T-helper 1 cell treated with Interleukin-12 subunit alpha and Interleukin-12 subunit beta and Interleukin-4 antibody, amounts not matched to agents 30 ng/mL and 1 ng/mL, for 36 hours (primary cell): Measurements from ENCODE around the gene CHID1. TPM values are rescaled to one million over a fixed set of nuclear protein-coding genes. Genes with fewer than 3 reads are reported as not detected.

Source experiments
- intact Hi-C: fragments of 100-400 bp; cut with micrococcal nuclease; formaldehyde crosslinking; loops from one replicate; pipeline ENCODE4 v1.15.1; 2024
- total RNA-seq: library from RNA; stranded (reverse); gene quantifications from 2 replicates; pipeline ENCODE4 v1.2.3, GENCODE V29; 2022

The CHID1 gene
- total RNA-seq, 1 donor from 2014 or later = 53.4 TPM

- intact Hi-C loops = no loop called here
Observed at GRCh38 chr11:865462-866430, 44.9 kb downstream of the CHID1 start.

- intact Hi-C loops = no loop called here
Observed at GRCh38 chr11:864898-865297, 45.7 kb downstream of the CHID1 start.

- intact Hi-C loops = no loop called here
Observed at GRCh38 chr11:863910-864827, 46.4 kb downstream of the CHID1 start.

- intact Hi-C loops = no loop called here
Observed at GRCh38 chr11:863023-863909, 47.3 kb downstream of the CHID1 start.

GRCh38 chr11:862696-863022, 48.0 kb downstream of the CHID1 start:
- intact Hi-C loops = no loop called here

- intact Hi-C loops = no loop called here
Observed at GRCh38 chr11:862081-862661, 48.4 kb downstream of the CHID1 start.

GRCh38 chr11:861105-861479, 49.5 kb downstream of the CHID1 start:
- intact Hi-C loops = no loop called here

- intact Hi-C loops = no loop called here
Observed at GRCh38 chr11:860234-861104, 50.1 kb downstream of the CHID1 start.

- intact Hi-C loops = no loop called here
Observed at GRCh38 chr11:859394-860131, 51.0 kb downstream of the CHID1 start.

GRCh38 chr11:858762-859339, 51.8 kb downstream of the CHID1 start:
- intact Hi-C loops = no loop called here

GRCh38 chr11:858053-858761, 52.4 kb downstream of the CHID1 start:
- intact Hi-C loops = no loop called here

- intact Hi-C loops = no loop called here
Observed at GRCh38 chr11:856397-856796, 54.2 kb downstream of the CHID1 start.

GRCh38 chr11:855796-856195, 54.8 kb downstream of the CHID1 start:
- intact Hi-C loops = no loop called here

- intact Hi-C loops = no loop called here
Observed at GRCh38 chr11:855330-855674, 55.3 kb downstream of the CHID1 start.

- intact Hi-C loops = no loop called here
Observed at GRCh38 chr11:854601-855329, 55.8 kb downstream of the CHID1 start.

- intact Hi-C loops = no loop called here
Observed at GRCh38 chr11:853682-854448, 56.7 kb downstream of the CHID1 start.

GRCh38 chr11:852762-853161, 57.8 kb downstream of the CHID1 start:
- intact Hi-C loops = no loop called here
